CD8-positive, alpha-beta memory T cell (primary cell): ENCODE measurements around the gene F11R. TPM values are rescaled to one million over a fixed set of nuclear protein-coding genes. Genes with fewer than 3 reads are reported as not detected.
"Not testable (repeated sequence)": the region's sequence is repeated elsewhere in the genome, so short reads cannot be mapped to it uniquely, and the experiment has no call there.

Experiments
- CTCF ChIA-PET: fragments of 350-600 bp; sonication (Branson Sonifier 250); formaldehyde crosslinking; loops from one replicate; lab custom pipeline; 2021; ENCODE audit warnings: antibody characterized with exemption; lab: Charles Lee
- POLR2A ChIA-PET: fragments of 350-600 bp; sonication (Branson Sonifier 250); formaldehyde crosslinking; loops from one replicate; lab custom pipeline; 2021; ENCODE audit warnings: antibody characterized with exemption; lab: Charles Lee
- DNase-seq, 5 donors: peaks; one replicate each; pipeline versions ENCODE4 v3.0.0 to v3.0.0-alpha.2; 2020 to 2022; ENCODE audit warnings: mixed read lengths in 1 of 5
- H3K27ac ChIP-seq: one replicate; pipeline ENCODE4 v1.7.0; 2013; ENCODE audit warnings: low read depth, mild to moderate bottlenecking, low read length, moderate library complexity
- H3K27me3 ChIP-seq: 2 replicates; pipeline ENCODE4 v1.7.0; 2013; ENCODE audit warnings: low read length, mild to moderate bottlenecking; ENCODE audit not compliant: insufficient read depth, poor library complexity, severe bottlenecking
- H3K36me3 ChIP-seq: 2 replicates; pipeline ENCODE4 v1.7.0; 2013; ENCODE audit warnings: mild to moderate bottlenecking, low read length, moderate library complexity; ENCODE audit not compliant: insufficient read depth
- H3K4me1 ChIP-seq: 2 replicates; pipeline ENCODE4 v1.7.0; 2013; ENCODE audit warnings: mild to moderate bottlenecking, low read length, moderate library complexity; ENCODE audit not compliant: insufficient read depth
- H3K4me3 ChIP-seq: 2 replicates; pipeline ENCODE4 v1.7.0; 2013; ENCODE audit warnings: mild to moderate bottlenecking, low read length
- H3K9me3 ChIP-seq: 2 replicates; pipeline ENCODE4 v1.7.0; 2013; ENCODE audit warnings: mild to moderate bottlenecking, low read length
- H3K27ac Mint-ChIP-seq, 8 donors: one replicate each; pipeline ENCODE4 v1.8.0; 2020 to 2021; ENCODE audit warnings: mixed read lengths in 8 of 8, mild to moderate bottlenecking in 6 of 8, inconsistent platforms in 3 of 8, moderate library complexity in 3 of 8
- H3K27me3 Mint-ChIP-seq, 2 donors: one replicate each; pipeline ENCODE4 v1.8.0; 2020 to 2021; ENCODE audit warnings: mixed read lengths in 2 of 2, mild to moderate bottlenecking in 1 of 2, moderate library complexity in 1 of 2
- H3K36me3 Mint-ChIP-seq, 3 donors: one replicate each; pipeline ENCODE4 v1.8.0; 2020 to 2021; ENCODE audit warnings: mixed read lengths in 3 of 3, inconsistent platforms in 1 of 3, mild to moderate bottlenecking in 1 of 3
- H3K4me1 Mint-ChIP-seq, 3 donors: one replicate each; pipeline ENCODE4 v1.8.0; 2020 to 2021; ENCODE audit warnings: mixed read lengths in 3 of 3, inconsistent platforms in 1 of 3, mild to moderate bottlenecking in 1 of 3
- H3K4me3 Mint-ChIP-seq, 7 donors: one replicate each; pipeline ENCODE4 v1.8.0; 2020 to 2021; ENCODE audit warnings: mixed read lengths in 7 of 7, mild to moderate bottlenecking in 6 of 7, moderate library complexity in 4 of 7, inconsistent platforms in 2 of 7
- H3K9me3 Mint-ChIP-seq, 5 donors: one replicate each; pipeline ENCODE4 v1.8.0; 2020 to 2022; ENCODE audit warnings: mixed read lengths in 5 of 5, mild to moderate bottlenecking in 3 of 5, moderate library complexity in 2 of 5, inconsistent platforms in 1 of 5
- polyA plus RNA-seq: library from polyadenylated mRNA; unstranded; fragments of 300-500 nt; fragmentation: Illumina TruSeq; gene quantifications from one replicate; pipeline ENCODE4 v1.2.3, GENCODE V29; 2021
- total RNA-seq, 2 experiments: library from RNA; stranded (reverse); gene quantifications; one replicate each; pipeline ENCODE4 v1.2.3, GENCODE V29; 2021

The F11R gene
- total and polyA plus RNA-seq, 3 experiments from 2014 or later: 11.6 to 18.3 (median 14.1) TPM

GRCh38 chr1:160999376-160999775 lies 21.6 kb downstream of the F11R start:
- no peak overlapping the region for H3K27ac Mint-ChIP-seq
- ChIA-PET POLR2A (no interaction called here), CTCF (interaction anchor here (1.0 to 6.6 kb wide), 5 partner anchors 9 to 99 kb away, joined by 3 to 94 read pairs (median 26); partner anchors contain the start of genes ARHGAP30, F11R and KLHDC9)

GRCh38 chr1:160997323-160998038 lies 23.5 kb downstream of the F11R start:
- H3K4me1 ChIP-seq: no peaks in the 10 kb centered on the region
- H3K36me3 ChIP-seq: peaks cover 19% of the 10 kb centered on the region
- no peak overlapping the region for H3K27ac ChIP-seq
- Mint-ChIP-seq H3K4me3 (no peak overlapping the region), H3K36me3 (peaks cover 0 to 40% (median 5%) of the 10 kb centered on the region in 3 donors), H3K9me3 (no peaks in the 10 kb centered on the region), H3K27ac (peak overlapping the region in 7 of 8 donors; percentile 19 to 80 (median 47)), H3K4me1 (peaks cover 4 to 6% (median 5%) of the 10 kb centered on the region in 3 donors), H3K27me3 (no peaks in the 10 kb centered on the region)
- DNase-seq: peak in 4 of 5 donors; percentile 14 to 67 (median 33)
- ChIA-PET CTCF (interaction anchor here (0.7 to 6.6 kb wide), 22 partner anchors 10 to 384 kb away, joined by 3 to 94 read pairs (median 4); partner anchors contain the start of genes ARHGAP30, F11R, KLHDC9 and NECTIN4), POLR2A (interaction anchor here (0.5 to 1.4 kb wide), 4 partner anchors 16 to 139 kb away, joined by 3 to 4 read pairs (median 4); partner anchors contain the start of genes ARHGAP30 and TSTD1)
- no peak overlapping the region for H3K4me3 ChIP-seq
- H3K9me3 ChIP-seq: no peaks in the 10 kb centered on the region
- H3K27me3 ChIP-seq: no peaks in the 10 kb centered on the region

More at GRCh38 chr1:160999376-160999775, 21.6 kb downstream of the F11R start:
- Histone ChIP-seq H3K9me3 (no peaks in the 10 kb centered on the region), H3K27me3 (no peaks in the 10 kb centered on the region), H3K4me3 (no peak overlapping the region), H3K4me1 (no peaks in the 10 kb centered on the region), H3K36me3 (peaks cover 19% of the 10 kb centered on the region), H3K27ac (no peak overlapping the region)
- no peak for DNase-seq
- H3K27me3 Mint-ChIP-seq: no peaks in the 10 kb centered on the region
- H3K4me3 Mint-ChIP-seq: peak overlapping the region in 1 of 7 donors; percentile 72
- H3K4me1 Mint-ChIP-seq: peaks cover 4 to 6% (median 5%) of the 10 kb centered on the region in 3 donors
- no peaks in the 10 kb centered on the region for H3K9me3 Mint-ChIP-seq
- peaks cover 0 to 40% (median 5%) of the 10 kb centered on the region in 3 donors for H3K36me3 Mint-ChIP-seq

GRCh38 chr1:160996178-160996577 lies 24.8 kb downstream of the F11R start:
- Histone ChIP-seq H3K27me3 (no peaks in the 10 kb centered on the region), H3K4me1 (no peaks in the 10 kb centered on the region), H3K27ac (no peak overlapping the region), H3K36me3 (peaks cover 19% of the 10 kb centered on the region), H3K9me3 (no peaks in the 10 kb centered on the region), H3K4me3 (no peak overlapping the region)
- Mint-ChIP-seq H3K9me3 (no peaks in the 10 kb centered on the region), H3K36me3 (peaks cover 0 to 35% (median 5%) of the 10 kb centered on the region in 3 donors), H3K27me3 (no peaks in the 10 kb centered on the region), H3K27ac (peak overlapping the region in 1 of 8 donors; percentile 67), H3K4me3 (no peak overlapping the region), H3K4me1 (peaks cover 4 to 6% (median 5%) of the 10 kb centered on the region in 3 donors)
- ChIA-PET CTCF (interaction anchor here (1.5 to 6.6 kb wide), 7 partner anchors 18 to 103 kb away, joined by 3 to 94 read pairs (median 16); partner anchors contain the start of genes ARHGAP30, F11R, KLHDC9 and NECTIN4), POLR2A (no interaction called here)
- DNase-seq: no peak

GRCh38 chr1:160993544-160994193 lies 27.3 kb downstream of the F11R start:
- H3K27me3 Mint-ChIP-seq: no peaks in the 10 kb centered on the region
- ChIA-PET POLR2A (interaction anchor here (0.7 kb wide), 1 partner anchor 103 kb away, joined by 4 read pairs; no protein-coding TSS in a partner anchor), CTCF (interaction anchor here (0.7 to 1.3 kb wide), 2 partner anchors 104 to 170 kb away, joined by 3 to 6 read pairs; partner anchors contain the start of gene KLHDC9)
- H3K27me3 ChIP-seq: no peaks in the 10 kb centered on the region
- H3K36me3 Mint-ChIP-seq: peaks cover 0 to 10% (median under 1%) of the 10 kb centered on the region in 3 donors
- H3K4me1 ChIP-seq: no peaks in the 10 kb centered on the region
- no peak for DNase-seq
- no peaks in the 10 kb centered on the region for H3K9me3 Mint-ChIP-seq
- H3K4me3 ChIP-seq: no peak overlapping the region
- H3K27ac ChIP-seq: no peak overlapping the region
- no peaks in the 10 kb centered on the region for H3K9me3 ChIP-seq
- no peak overlapping the region for H3K27ac Mint-ChIP-seq
- peak overlapping the region in 1 of 7 donors; percentile 40 for H3K4me3 Mint-ChIP-seq
- H3K36me3 ChIP-seq: peaks cover under 1% of the 10 kb centered on the region
- H3K4me1 Mint-ChIP-seq: peaks cover 4 to 10% (median 9%) of the 10 kb centered on the region in 3 donors

- H3K36me3 ChIP-seq, H3K27me3 Mint-ChIP-seq, H3K9me3 Mint-ChIP-seq, POLR2A ChIA-PET, H3K27ac ChIP-seq, H3K27me3 ChIP-seq, H3K9me3 ChIP-seq, H3K4me1 Mint-ChIP-seq, H3K36me3 Mint-ChIP-seq, H3K4me1 ChIP-seq, H3K4me3 Mint-ChIP-seq, DNase-seq, H3K27ac Mint-ChIP-seq, H3K4me3 ChIP-seq: not testable (repeated sequence)
- CTCF ChIA-PET: interaction anchor here (3.0 kb wide), 1 partner anchor 21 kb away, joined by 13 read pairs; no protein-coding TSS in a partner anchor
Observed at GRCh38 chr1:160992036-160992435, 28.9 kb downstream of the F11R start.

DNA sequence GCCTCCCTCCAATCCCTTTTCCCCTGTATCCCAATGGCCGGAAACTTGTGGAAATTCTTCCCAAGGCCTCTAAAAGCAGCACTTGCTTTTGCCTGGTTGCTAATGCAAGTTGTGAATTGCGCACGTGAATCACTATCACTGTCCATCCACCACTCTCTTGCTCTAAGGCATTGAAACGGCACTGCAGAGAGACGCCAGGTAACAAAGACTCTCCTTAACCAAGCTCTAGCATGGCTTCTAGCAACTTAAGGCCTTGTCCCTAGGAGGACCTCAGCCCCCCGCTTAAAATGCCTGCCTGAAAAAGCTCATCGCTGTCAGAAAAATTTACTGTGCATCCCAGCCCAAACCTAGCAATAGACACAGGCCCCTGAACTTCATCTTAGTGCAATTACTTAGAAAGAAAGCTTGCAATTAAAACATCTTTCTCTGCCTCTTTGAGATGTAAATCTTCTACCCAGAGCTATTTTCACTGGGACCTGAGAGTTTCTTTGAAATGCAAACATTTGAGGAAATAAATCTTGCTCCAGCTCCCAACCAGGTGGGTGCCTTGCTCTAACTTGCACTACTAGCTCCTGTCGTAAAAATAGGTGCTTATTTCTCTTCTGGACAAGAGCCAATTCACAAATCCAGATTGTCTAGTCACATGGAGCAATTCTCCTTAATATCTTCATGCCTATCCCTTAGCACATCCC lies 33.4 kb downstream of the F11R start:
- DNase-seq: no peak
- Histone ChIP-seq H3K4me1 (no peaks in the 10 kb centered on the region), H3K27ac (no peak overlapping the region), H3K27me3 (no peaks in the 10 kb centered on the region), H3K9me3 (no peaks in the 10 kb centered on the region), H3K36me3 (no peaks in the 10 kb centered on the region), H3K4me3 (no peak overlapping the region)
- H3K36me3 Mint-ChIP-seq: no peaks in the 10 kb centered on the region
- POLR2A ChIA-PET: no interaction called here
- H3K27ac Mint-ChIP-seq: no peak overlapping the region
- peaks cover 8 to 9% of the 10 kb centered on the region in 2 donors for H3K27me3 Mint-ChIP-seq
- H3K4me3 Mint-ChIP-seq: peak overlapping the region in 1 of 7 donors; percentile 34
- CTCF ChIA-PET: interaction anchor here (0.8 to 1.6 kb wide), 8 partner anchors 10 to 156 kb away, joined by 3 to 5 read pairs (median 3); partner anchors contain the start of genes F11R and KLHDC9
- H3K4me1 Mint-ChIP-seq: peaks cover 0 to 5% (median 4%) of the 10 kb centered on the region in 3 donors
- H3K9me3 Mint-ChIP-seq: no peaks in the 10 kb centered on the region

DNA sequence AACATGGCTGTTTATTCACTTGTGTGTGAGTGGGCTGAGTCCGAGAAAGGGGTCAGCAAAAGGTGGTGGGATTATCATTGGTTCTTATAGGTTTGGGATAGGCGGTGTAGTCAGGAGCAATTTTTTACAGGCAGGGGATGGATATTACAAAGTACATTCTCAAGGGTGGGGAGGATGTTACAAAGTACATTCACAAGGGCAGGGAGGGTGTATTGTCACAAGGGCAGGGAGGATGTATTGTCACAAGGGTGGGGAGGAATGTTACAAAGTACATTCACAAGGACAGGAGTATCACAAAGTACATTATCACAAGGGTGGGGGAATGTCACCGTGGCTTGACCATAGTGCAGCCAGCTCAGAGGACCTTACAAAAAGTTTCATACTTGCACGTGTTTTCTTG lies 35.2 kb downstream of the F11R start:
- Mint-ChIP-seq H3K27ac (no peak overlapping the region), H3K4me3 (no peak overlapping the region), H3K9me3 (no peaks in the 10 kb centered on the region), H3K36me3 (no peaks in the 10 kb centered on the region), H3K27me3 (peaks cover 22 to 25% of the 10 kb centered on the region in 2 donors), H3K4me1 (peaks cover 7 to 17% (median 15%) of the 10 kb centered on the region in 3 donors)
- Histone ChIP-seq H3K36me3 (no peaks in the 10 kb centered on the region), H3K9me3 (no peaks in the 10 kb centered on the region), H3K4me3 (no peak overlapping the region), H3K27ac (no peak overlapping the region), H3K27me3 (peaks cover 9% of the 10 kb centered on the region), H3K4me1 (no peaks in the 10 kb centered on the region)
- ChIA-PET CTCF (no interaction called here), POLR2A (interaction anchor here (0.6 kb wide), 1 partner anchor 210 kb away, joined by 6 read pairs; no protein-coding TSS in a partner anchor)
- DNase-seq: no peak
